Fibroblast of lung (primary cell): ENCODE measurements around the gene KRT75. TPM values are rescaled to one million over a fixed set of nuclear protein-coding genes. Genes with fewer than 3 reads are reported as not detected.

Experiments
- DNase-seq, 2 donors: peaks; one replicate each; pipeline versions ENCODE4 v3.0.0 to v3.0.0-alpha.2; 2010; ENCODE audit warnings: low read depth in 2 of 2
- H2AFZ ChIP-seq: 2 replicates; pipeline ENCODE4 v1.5.1; 2012; ENCODE audit warnings: low read length, control low read depth, inconsistent platforms
- H3K27ac ChIP-seq: 2 replicates; pipeline ENCODE4 v1.5.1; 2011; ENCODE audit warnings: low read length, control low read depth; ENCODE audit not compliant: insufficient read depth
- H3K27me3 ChIP-seq: 2 replicates; pipeline ENCODE4 v1.5.1; 2011; ENCODE audit warnings: mild to moderate bottlenecking, low read length; ENCODE audit not compliant: control insufficient read depth, insufficient read depth
- H3K36me3 ChIP-seq: 2 replicates; pipeline ENCODE4 v1.5.1; 2011; ENCODE audit warnings: low read length; ENCODE audit not compliant: control insufficient read depth, insufficient read depth
- H3K4me1 ChIP-seq: 2 replicates; pipeline ENCODE4 v1.5.1; 2011; ENCODE audit warnings: low read length; ENCODE audit not compliant: control insufficient read depth, insufficient read depth; ENCODE audit errors: extremely low read depth
- H3K4me2 ChIP-seq: 2 replicates; pipeline ENCODE4 v1.5.1; 2011; ENCODE audit warnings: low read length, control low read depth; ENCODE audit not compliant: insufficient read depth; ENCODE audit errors: extremely low read depth
- H3K4me3 ChIP-seq, 4 experiments: fragments of 200-600 bp in 1 of 4; sonication (generic) in 1 of 4; replicated peaks in 1 of 4; 2 replicates each; pipeline ENCODE4 v1.5.1; 2011 to 2016; ENCODE audit warnings: low read length in 4 of 4, low read depth in 3 of 4, mild to moderate bottlenecking in 3 of 4, control low read depth in 2 of 4, inconsistent platforms in 1 of 4, mixed read lengths in 1 of 4; ENCODE audit not compliant: insufficient read depth in 1 of 4; ENCODE audit errors: control extremely low read depth in 1 of 4
- H3K79me2 ChIP-seq: 2 replicates; pipeline ENCODE4 v1.5.1; 2012; ENCODE audit warnings: mild to moderate bottlenecking, low read length, inconsistent platforms; ENCODE audit not compliant: control insufficient read depth, insufficient read depth
- H3K9ac ChIP-seq: 2 replicates; pipeline ENCODE4 v1.5.1; 2011; ENCODE audit warnings: mild to moderate bottlenecking, low read length, control low read depth; ENCODE audit not compliant: insufficient read depth
- H3K9me3 ChIP-seq: 2 replicates; pipeline ENCODE4 v1.5.1; 2012; ENCODE audit warnings: low read depth, low read length; ENCODE audit not compliant: control insufficient read depth, insufficient read depth
- H4K20me1 ChIP-seq: 2 replicates; pipeline ENCODE4 v1.5.1; 2011; ENCODE audit warnings: low read length; ENCODE audit not compliant: control insufficient read depth, insufficient read depth; ENCODE audit errors: extremely low read depth
- CTCF ChIP-seq, 2 donors: IDR thresholded peaks in 1 of 2; conservative IDR thresholded peaks in 1 of 2; 1 replicate in 1 of 2; 2 replicates in 1 of 2; pipeline ENCODE4 v1.5.1; 2011 to 2012; ENCODE audit warnings: low read length in 2 of 2, control low read depth in 1 of 2, inconsistent platforms in 1 of 2, low read depth in 1 of 2, mild to moderate bottlenecking in 1 of 2
- EZH2 ChIP-seq: IDR thresholded peaks from 2 replicates; pipeline ENCODE4 v1.5.1; 2012; ENCODE audit warnings: low read length, control low read depth, mild to moderate bottlenecking; ENCODE audit errors: missing control alignments
- polyA plus RNA-seq, 2 donors: library from polyadenylated mRNA; depleted of rRNA in 1 of 2; stranded (reverse) in 1 of 2; unstranded in 1 of 2; fragments of >200 nt; gene quantifications; 2 replicates each; pipeline ENCODE4 v1.2.1, GENCODE V29; 2011 to 2012; ENCODE audit warnings: missing spikeins in 1 of 2
- total RNA-seq: library from RNA; depleted of rRNA; stranded (reverse); fragments of >200 nt; gene quantifications from 2 replicates; pipeline ENCODE4 v1.2.1, GENCODE V29; 2014

Gene KRT75
- total and polyA plus RNA-seq, 2 donors (not counting 1 experiment from before 2014, with no cell fraction given) = not detected

- Histone ChIP-seq H3K4me3 (no peak overlapping the region), H4K20me1 (no peaks in the 10 kb centered on the region), H3K4me2 (no peak overlapping the region), H3K27ac (no peak overlapping the region), H3K9me3 (no peaks in the 10 kb centered on the region), H3K4me1 (peaks cover 4% of the 10 kb centered on the region), H3K36me3 (no peaks in the 10 kb centered on the region), H2AFZ (no peak overlapping the region), H3K79me2 (no peaks in the 10 kb centered on the region), H3K27me3 (peaks cover 2% of the 10 kb centered on the region), H3K9ac (no peak overlapping the region)
- DNase-seq = no peak
- TF ChIP-seq EZH2 (no peak), CTCF (conservative IDR thresholded peaks at IDR 0.05 in 1 of 2, IDR thresholded peaks at IDR 0.05 in 1 of 2; ENCODE audit: low read depth in 1 of 2, low read length in 2 of 2) (no peak)
These were observed 15.5 kb downstream of the KRT75 start for GRCh38 chr12:52418576-52419110.

- DNase-seq = no peak
- no peaks in the 10 kb centered on the region for H3K79me2 ChIP-seq
- peaks cover 4% of the 10 kb centered on the region for H3K4me1 ChIP-seq
- peaks cover 2% of the 10 kb centered on the region for H3K27me3 ChIP-seq
- no peak overlapping the region for H3K27ac ChIP-seq
- TF ChIP-seq EZH2 (no peak), CTCF (conservative IDR thresholded peaks at IDR 0.05 in 1 of 2, IDR thresholded peaks at IDR 0.05 in 1 of 2; ENCODE audit: low read depth in 1 of 2, low read length in 2 of 2) (no peak)
- no peak overlapping the region for H3K4me2 ChIP-seq
- H3K4me3 ChIP-seq = no peak overlapping the region
- no peak overlapping the region for H3K9ac ChIP-seq
- H3K9me3 ChIP-seq = no peaks in the 10 kb centered on the region
- H4K20me1 ChIP-seq = no peaks in the 10 kb centered on the region
- no peak overlapping the region for H2AFZ ChIP-seq
- H3K36me3 ChIP-seq = no peaks in the 10 kb centered on the region
These were observed 16.4 kb downstream of the KRT75 start for GRCh38 chr12:52417740-52418139.

GRCh38 chr12:52416795-52417194, 17.4 kb downstream of the KRT75 start:
- TF ChIP-seq CTCF (conservative IDR thresholded peaks at IDR 0.05 in 1 of 2, IDR thresholded peaks at IDR 0.05 in 1 of 2; ENCODE audit: low read depth in 1 of 2, low read length in 2 of 2) (no peak), EZH2 (no peak)
- Histone ChIP-seq H3K36me3 (no peaks in the 10 kb centered on the region), H3K4me1 (peaks cover 4% of the 10 kb centered on the region), H4K20me1 (no peaks in the 10 kb centered on the region), H3K9me3 (no peaks in the 10 kb centered on the region), H3K27me3 (peaks cover 2% of the 10 kb centered on the region), H3K27ac (no peak overlapping the region), H3K4me3 (no peak overlapping the region), H3K9ac (no peak overlapping the region), H2AFZ (no peak overlapping the region), H3K79me2 (no peaks in the 10 kb centered on the region), H3K4me2 (no peak overlapping the region)
- DNase-seq = no peak
